MCF 10A (cell line): ENCODE results near the gene WDR76. TPM values are rescaled to one million over a fixed set of nuclear protein-coding genes. Genes with fewer than 3 reads are reported as not detected.

ENCODE experiments used
- BruUV-seq: library from RNA; stranded (reverse); fragments of 400-500 nt; replicated peaks from 2 replicates; lab custom pipeline; 2021; lab: Mats Ljungman, UMichigan
- CTCF ChIA-PET: fragments of 300-600 bp; sonication (Branson Sonifier 250); formaldehyde crosslinking; extraction: SDS; loops from one replicate; lab custom pipeline; 2021; ENCODE audit warnings: antibody characterized with exemption, inconsistent platforms; lab: Yijun Ruan, JAX
- POLR2A ChIA-PET: fragments of 300-600, 350-650 bp; sonication (Branson Sonifier 250); formaldehyde crosslinking; extraction: SDS; loops from one replicate; lab custom pipeline; 2020; ENCODE audit warnings: antibody characterized with exemption, inconsistent platforms; lab: Yijun Ruan, JAX
- DNase-seq: peaks from one replicate; pipeline ENCODE4 v3.0.0-alpha.2; 2018; ENCODE audit not compliant: unreplicated experiment
- H3K27ac Mint-ChIP-seq: one replicate; pipeline ENCODE4 v1.8.0; 2022; ENCODE audit warnings: mild to moderate bottlenecking, low read depth, mixed read lengths; ENCODE audit not compliant: unreplicated experiment
- H3K27me3 Mint-ChIP-seq: one replicate; pipeline ENCODE4 v1.8.0; 2022; ENCODE audit warnings: mixed read lengths; ENCODE audit not compliant: insufficient read depth, unreplicated experiment
- H3K36me3 Mint-ChIP-seq: one replicate; pipeline ENCODE4 v1.8.0; 2022; ENCODE audit warnings: mild to moderate bottlenecking, moderate library complexity, mixed read lengths; ENCODE audit not compliant: insufficient read depth, unreplicated experiment
- H3K4me1 Mint-ChIP-seq: one replicate; pipeline ENCODE4 v1.8.0; 2022; ENCODE audit warnings: mixed read lengths; ENCODE audit not compliant: insufficient read depth, unreplicated experiment
- H3K4me3 Mint-ChIP-seq: one replicate; pipeline ENCODE4 v1.8.0; 2022; ENCODE audit warnings: mild to moderate bottlenecking, moderate library complexity, mixed read lengths; ENCODE audit not compliant: unreplicated experiment
- H3K9me3 Mint-ChIP-seq: one replicate; pipeline ENCODE4 v1.8.0; 2022; ENCODE audit warnings: mixed read lengths; ENCODE audit not compliant: unreplicated experiment
- CTCF ChIP-seq: fragments of 200-600 bp; IDR thresholded peaks from one replicate; pipeline ENCODE4 v1.8.0; 2022; ENCODE audit warnings: antibody characterized with exemption, mild to moderate bottlenecking; ENCODE audit not compliant: unreplicated experiment
- intact Hi-C: fragments of 100-400 bp; cut with micrococcal nuclease; formaldehyde crosslinking; loops from 2 replicates; pipeline ENCODE4 v1.14.1; 2022
- total RNA-seq: library from RNA; stranded (reverse); gene quantifications from 2 replicates; pipeline ENCODE4 v1.2.3, GENCODE V29; 2022

WDR76 gene
- total RNA-seq, 1 experiment from 2014 or later: 6.9 TPM

GRCh38 chr15:43796566-43796965 lies 30.2 kb upstream of the WDR76 start:
- no TSS peak for BruUV-seq
- TF ChIP-seq CTCF: no peak
- Mint-ChIP-seq H3K27me3 (no peaks in the 10 kb centered on the region), H3K4me1 (peaks cover 36% of the 10 kb centered on the region), H3K4me3 (no peak overlapping the region), H3K36me3 (peaks cover 69% of the 10 kb centered on the region), H3K9me3 (no peaks in the 10 kb centered on the region), H3K27ac (no peak overlapping the region)
- ChIA-PET POLR2A (interaction anchor here (0.7 to 13.7 kb wide), 2 partner anchors 19 to 543 kb away, joined by 5 to 162 read pairs; partner anchors contain the start of gene ELL3), CTCF (interaction anchor here (0.6 to 2.9 kb wide), 4 partner anchors 21 to 52 kb away, joined by 3 to 11 read pairs (median 3); partner anchors contain the start of gene ELL3)
- intact Hi-C loops: no loop called here
- DNase-seq: no peak

GRCh38 chr15:43799209-43799944 lies 27.4 kb upstream of the WDR76 start:
- POLR2A ChIA-PET: interaction anchor here (0.7 to 13.7 kb wide), 8 partner anchors 8 to 288 kb away, joined by 3 to 162 read pairs (median 10); partner anchors contain the start of genes ELL3, MFAP1, SERF2 and WDR76
- Mint-ChIP-seq H3K4me3 (no peak overlapping the region), H3K9me3 (no peaks in the 10 kb centered on the region), H3K4me1 (peaks cover 33% of the 10 kb centered on the region), H3K27me3 (no peaks in the 10 kb centered on the region), H3K36me3 (peaks cover 72% of the 10 kb centered on the region), H3K27ac (peak overlapping the region; percentile 97)
- no peak for DNase-seq
- CTCF ChIA-PET: no interaction called here
- no TSS peak for BruUV-seq
- intact Hi-C loops: no loop called here
- no peak for TF ChIP-seq CTCF

- H3K27ac Mint-ChIP-seq: peak within 1 kb of the TSS; percentile 97
- H3K36me3 Mint-ChIP-seq: peaks cover 72% of the 10 kb centered on the region
- H3K4me1 Mint-ChIP-seq: peaks cover 33% of the 10 kb centered on the region
- peak; percentile 5 for DNase-seq
- POLR2A ChIA-PET: interaction anchor here (0.6 to 13.7 kb wide), 13 partner anchors 9 to 737 kb away, joined by 3 to 162 read pairs (median 5); partner anchors contain the start of genes EIF3J, ELL3, MFAP1 and SERF2
- no peaks in the 10 kb centered on the region for H3K9me3 Mint-ChIP-seq
- H3K27me3 Mint-ChIP-seq: no peaks in the 10 kb centered on the region
- BruUV-seq: no TSS peak
- CTCF ChIA-PET: interaction anchor here (0.6 kb wide), 1 partner anchor 30 kb away, joined by 3 read pairs; no protein-coding TSS in a partner anchor
- intact Hi-C loops: no loop called here
- H3K4me3 Mint-ChIP-seq: peak within 1 kb of the TSS; percentile 90
- TF ChIP-seq CTCF: no peak
Observed at GRCh38 chr15:43799945-43800285, 26.9 kb upstream of the WDR76 start, which contains the start of gene SERINC4. TSS of gene SERINC4 (minus strand) at chr15:43800220. CDS start at chr15:43799986, 234 bp downstream.
